Right kidney (tissue), 1 donor: ENCODE data around the gene HEBP1.

Experiments used
- DNase-seq: peaks from one replicate; pipeline ENCODE4 v3.0.0-alpha.2; 2016

HEBP1 gene

GRCh38 chr12:12952036-12952435, 48.0 kb downstream of the HEBP1 start, which contains the start of gene GPRC5D:
Gene GPRC5D, minus strand, starts transcription at chr12:12952170. Its CDS starts 1,786 bp downstream, at chr12:12950384.
- no peak for DNase-seq

- no peak for DNase-seq
Measured at GRCh38 chr12:12951504-12951903, 48.6 kb downstream of the HEBP1 start.

GRCh38 chr12:12947902-12948301, 52.2 kb downstream of the HEBP1 start:
- DNase-seq, result no peak

GRCh38 chr12:12946686-12947355, 53.2 kb downstream of the HEBP1 start:
- no peak for DNase-seq

GRCh38 chr12:12945591-12945990, 54.5 kb downstream of the HEBP1 start:
- no peak for DNase-seq

GRCh38 chr12:12943586-12944260, 56.3 kb downstream of the HEBP1 start:
- DNase-seq, result no peak

- no peak for DNase-seq
Measured at GRCh38 chr12:12941450-12942350, 58.4 kb downstream of the HEBP1 start.

GRCh38 chr12:12939888-12940287, 60.2 kb downstream of the HEBP1 start:
- no peak for DNase-seq

- DNase-seq, result no peak
Measured at GRCh38 chr12:12938541-12938940, 61.5 kb downstream of the HEBP1 start.

GRCh38 chr12:12936983-12937491, 63.0 kb downstream of the HEBP1 start:
- DNase-seq, result no peak

GRCh38 chr12:12934556-12934955, 65.5 kb downstream of the HEBP1 start:
- DNase-seq, result no peak

GRCh38 chr12:12933742-12934141, 66.3 kb downstream of the HEBP1 start:
- DNase-seq, result no peak

GRCh38 chr12:12930633-12931219, 69.3 kb downstream of the HEBP1 start:
- no peak for DNase-seq

GRCh38 chr12:12929696-12930095, 70.4 kb downstream of the HEBP1 start:
- DNase-seq, result no peak

GRCh38 chr12:12927211-12928079, 72.6 kb downstream of the HEBP1 start:
- DNase-seq, result peak; percentile 63

GRCh38 chr12:12926571-12927071, 73.4 kb downstream of the HEBP1 start:
- DNase-seq, result no peak

GRCh38 chr12:12925388-12925787, 74.7 kb downstream of the HEBP1 start:
- DNase-seq, result no peak
